Chondrocyte (in vitro differentiated cells): ENCODE measurements around the gene SOCS2. TPM values are rescaled to one million over a fixed set of nuclear protein-coding genes. Genes with fewer than 3 reads are reported as not detected.
A peak's percentile ranks its signal among the peaks of the same experiment; 100 is the strongest.

ENCODE experiments used
- DNase-seq: peaks from one replicate; pipeline ENCODE4 v3.0.0; 2021; ENCODE audit warnings: mixed read lengths, low spot score
- H3K27ac Mint-ChIP-seq: one replicate; pipeline ENCODE4 v1.8.0; 2021; ENCODE audit warnings: mild to moderate bottlenecking, moderate library complexity, mixed read lengths; ENCODE audit not compliant: unreplicated experiment
- H3K27me3 Mint-ChIP-seq: 2 replicates; pipeline ENCODE4 v1.8.0; 2021; ENCODE audit warnings: low read depth, mixed read lengths
- H3K36me3 Mint-ChIP-seq: 2 replicates; pipeline ENCODE4 v1.8.0; 2021; ENCODE audit warnings: low read depth, mixed read lengths
- H3K4me1 Mint-ChIP-seq: 2 replicates; pipeline ENCODE4 v1.8.0; 2021; ENCODE audit warnings: low read depth, mild to moderate bottlenecking, mixed read lengths
- H3K4me3 Mint-ChIP-seq: one replicate; pipeline ENCODE4 v1.8.0; 2021; ENCODE audit warnings: mild to moderate bottlenecking, moderate library complexity, mixed read lengths; ENCODE audit not compliant: unreplicated experiment
- H3K9me3 Mint-ChIP-seq: 2 replicates; pipeline ENCODE4 v1.8.0; 2021; ENCODE audit warnings: low read depth, mixed read lengths
- CTCF ChIP-seq: fragments of 200-600 bp; sonication (generic); IDR thresholded peaks from 2 replicates; pipeline ENCODE4 v1.5.0; 2021; ENCODE audit warnings: antibody characterized with exemption, mild to moderate bottlenecking, moderate library complexity
- total RNA-seq: library from RNA; stranded (reverse); gene quantifications from 3 replicates; pipeline ENCODE4 v1.2.1, GENCODE V29; 2021

Gene SOCS2
- total RNA-seq, 1 donor from 2014 or later = 4.9 TPM

- Mint-ChIP-seq H3K27ac (peak overlapping the region; percentile 67), H3K27me3 (no peaks in the 10 kb centered on the region), H3K36me3 (no peaks in the 10 kb centered on the region), H3K4me3 (no peak overlapping the region), H3K4me1 (peaks cover 22% of the 10 kb centered on the region), H3K9me3 (no peaks in the 10 kb centered on the region)
- no peak for DNase-seq
- TF ChIP-seq CTCF = no peak
These were observed 36.2 kb upstream of the SOCS2 start for GRCh38 chr12:93536111-93536765.

DNA sequence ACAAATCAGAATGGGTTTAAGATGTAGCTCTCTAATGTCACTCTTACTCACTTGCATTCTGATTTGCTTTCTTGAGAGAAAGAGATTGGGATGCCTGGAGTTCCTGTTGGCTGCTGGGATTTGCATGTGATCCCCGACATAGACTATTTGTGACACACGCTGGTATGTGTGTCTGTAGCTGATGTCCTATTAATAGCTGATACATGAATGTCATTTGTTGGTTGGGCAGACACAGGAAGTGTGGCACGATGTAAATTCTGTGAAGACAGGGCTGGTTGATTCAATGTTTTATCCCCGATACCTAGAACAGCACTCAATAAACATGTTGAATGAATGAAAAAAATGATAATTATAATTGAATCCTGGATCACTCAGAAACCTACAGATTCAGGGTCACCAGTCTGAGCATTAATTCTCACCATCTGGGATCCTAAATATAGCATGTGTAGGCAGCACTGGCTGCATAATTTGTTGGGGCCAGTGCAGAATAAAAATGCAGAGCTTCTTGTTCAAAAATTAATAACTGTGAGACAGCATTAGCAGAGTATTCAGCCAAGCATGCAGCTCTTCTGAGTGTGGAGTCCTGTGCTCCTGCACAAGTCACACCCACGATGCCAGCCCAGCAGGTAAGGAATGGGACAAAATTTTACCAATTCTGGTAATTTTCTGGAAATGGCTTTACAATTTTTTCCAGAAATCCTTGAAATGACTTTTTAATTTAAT, 35.5 kb upstream of the SOCS2 start:
- DNase-seq = no peak
- peaks cover 26% of the 10 kb centered on the region for H3K4me1 Mint-ChIP-seq
- H3K9me3 Mint-ChIP-seq = no peaks in the 10 kb centered on the region

DNA sequence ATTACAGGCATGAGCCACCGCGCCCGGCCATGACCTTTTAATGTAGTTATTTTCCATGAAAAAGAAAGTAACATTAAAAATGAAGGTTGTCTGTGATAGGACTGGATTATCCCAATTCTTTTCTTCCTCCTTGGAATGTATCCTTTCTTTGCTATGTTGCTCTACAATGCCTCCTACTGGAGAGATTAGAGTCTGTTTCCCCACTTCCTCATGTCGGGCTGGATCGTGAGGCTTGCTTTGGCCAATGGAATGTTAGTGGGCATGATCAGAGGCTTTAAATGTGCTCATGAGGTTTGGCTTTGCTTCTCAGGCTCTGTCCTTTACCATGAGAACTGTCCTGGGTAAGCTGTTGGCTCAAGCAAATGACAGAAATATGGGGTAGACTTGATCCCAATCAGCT, 34.7 kb upstream of the SOCS2 start:
- Mint-ChIP-seq H3K9me3 (no peaks in the 10 kb centered on the region), H3K36me3 (no peaks in the 10 kb centered on the region), H3K4me3 (no peak overlapping the region), H3K27ac (no peak overlapping the region), H3K27me3 (no peaks in the 10 kb centered on the region), H3K4me1 (peaks cover 29% of the 10 kb centered on the region)
- TF ChIP-seq CTCF = peak; percentile 32
- DNase-seq = no peak

More for the DNA sequence above, 35.5 kb upstream of the SOCS2 start:
- TF ChIP-seq CTCF = no peak
- H3K36me3 Mint-ChIP-seq = no peaks in the 10 kb centered on the region
- no peaks in the 10 kb centered on the region for H3K27me3 Mint-ChIP-seq
- H3K4me3 Mint-ChIP-seq = no peak overlapping the region
- H3K27ac Mint-ChIP-seq = peak overlapping the region; percentile 3

- Mint-ChIP-seq H3K27ac (no peak overlapping the region), H3K4me3 (no peak overlapping the region), H3K36me3 (no peaks in the 10 kb centered on the region), H3K9me3 (no peaks in the 10 kb centered on the region), H3K4me1 (peaks cover 29% of the 10 kb centered on the region), H3K27me3 (no peaks in the 10 kb centered on the region)
- no peak for DNase-seq
- no peak for TF ChIP-seq CTCF
These were observed 32.7 kb upstream of the SOCS2 start for GRCh38 chr12:93539821-93540220.

GRCh38 chr12:93540466-93540865, 32.0 kb upstream of the SOCS2 start:
- Mint-ChIP-seq H3K4me1 (peaks cover 29% of the 10 kb centered on the region), H3K4me3 (no peak overlapping the region), H3K36me3 (no peaks in the 10 kb centered on the region), H3K27me3 (no peaks in the 10 kb centered on the region), H3K9me3 (no peaks in the 10 kb centered on the region), H3K27ac (no peak overlapping the region)
- no peak for TF ChIP-seq CTCF
- no peak for DNase-seq
